Measurements from ENCODE around the gene SEPTIN5. TPM values are rescaled to one million over a fixed set of nuclear protein-coding genes. Genes with fewer than 3 reads are reported as not detected.

SEPTIN5 gene
- 10 to 100 TPM in 1 of 4 donors, 1 to 10 TPM in 3; 2.2 to 10.2 (median 6.1) TPM for polyA plus RNA-seq
- long read RNA-seq, donor 1, partial matches to known transcripts: 0 of 2 reads
- long read RNA-seq, donor 1, other reads (novel, unspliced or antisense): 0 of 2 reads
- long read RNA-seq, donor 2: 0 reads
- long read RNA-seq, donor 3, partial matches to known transcripts: 0 of 1 reads
- long read RNA-seq, donor 3, other reads (novel, unspliced or antisense): 0 of 1 reads
- long read RNA-seq, donor 4: 0 reads
- long read RNA-seq, donor 5: 0 reads
- long read RNA-seq, donor 6, partial matches to known transcripts: 0 of 2 reads
- long read RNA-seq, donor 6, other reads (novel, unspliced or antisense): 0 of 2 reads
- long read RNA-seq, donor 7, transcript SEPT5-201 (11 exons, 1,588 nt): major isoform, 35 of 58 reads
- long read RNA-seq, donor 7, partial matches to known transcripts: 10 of 58 reads
- long read RNA-seq, donor 7, other reads (novel, unspliced or antisense): 13 of 58 reads
- long read RNA-seq, donor 8, partial matches to known transcripts: 0 of 1 reads
- long read RNA-seq, donor 8, other reads (novel, unspliced or antisense): 0 of 1 reads
- long read RNA-seq, donor 9: 0 reads
- long read RNA-seq, donor 10, partial matches to known transcripts: 0 of 3 reads
- long read RNA-seq, donor 10, other reads (novel, unspliced or antisense): 0 of 3 reads

GRCh38 chr22:19714312-19715187, at the start of gene SEPTIN5:
SEPTIN5 (plus strand) TSS chr22:19714503; CDS start chr22:19714589, 86 bp downstream.
- 1 to 2% (median 2%) methylated on average over 31 to 106 of the region's 106 CpGs for WGBS, 3 donors
- Histone ChIP-seq H3K27ac (ENCODE audit: low read depth in 1 of 3, low read length in 2 of 3) (no peak within 1 kb of the TSS), H3K27me3 (ENCODE audit: control insufficient read depth in 3 of 3, insufficient read depth in 3 of 3, low read length in 3 of 3) (peaks cover 0 to 33% (median 2%) of the 10 kb centered on the region in 3 donors), H3K36me3 (ENCODE audit: control insufficient read depth in 3 of 3, insufficient read depth in 2 of 3, low read depth in 1 of 3, low read length in 3 of 3) (no peaks in the 10 kb centered on the region), H3K9me3 (ENCODE audit: control insufficient read depth in 2 of 2, insufficient read depth in 1 of 2, low read depth in 1 of 2, low read length in 1 of 2) (no peaks in the 10 kb centered on the region), H3K4me1 (ENCODE audit: control insufficient read depth in 3 of 3, insufficient read depth in 2 of 3, low read depth in 1 of 3, low read length in 2 of 3) (peaks cover 0 to 4% (median 0%) of the 10 kb centered on the region in 3 donors), H3K4me3 (ENCODE audit: low read depth in 1 of 3, low read length in 3 of 3) (peak within 1 kb of the TSS in 2 of 3 donors; percentile 32 to 47)
- no peak for DNase-seq
- no peak for FAIRE-seq

GRCh38 chr22:19664951-19665783, 49.1 kb upstream of the SEPTIN5 start:
- Histone ChIP-seq H3K27ac (ENCODE audit: low read depth in 1 of 3, low read length in 2 of 3) (no peak overlapping the region), H3K36me3 (ENCODE audit: control insufficient read depth in 3 of 3, insufficient read depth in 2 of 3, low read depth in 1 of 3, low read length in 3 of 3) (no peaks in the 10 kb centered on the region), H3K4me3 (ENCODE audit: low read depth in 1 of 3, low read length in 3 of 3) (no peak overlapping the region), H3K27me3 (ENCODE audit: control insufficient read depth in 3 of 3, insufficient read depth in 3 of 3, low read length in 3 of 3) (no peaks in the 10 kb centered on the region), H3K9me3 (ENCODE audit: control insufficient read depth in 2 of 2, insufficient read depth in 1 of 2, low read depth in 1 of 2, low read length in 1 of 2) (no peaks in the 10 kb centered on the region), H3K4me1 (ENCODE audit: control insufficient read depth in 3 of 3, insufficient read depth in 2 of 3, low read depth in 1 of 3, low read length in 2 of 3) (no peaks in the 10 kb centered on the region)
- 86 to 92% (median 88%) methylated on average over 19 of the region's 19 CpGs for WGBS, 3 donors
- no peak for FAIRE-seq
- no peak for DNase-seq

GRCh38 chr22:19665784-19666672, 48.3 kb upstream of the SEPTIN5 start:
- Histone ChIP-seq H3K27me3 (ENCODE audit: control insufficient read depth in 3 of 3, insufficient read depth in 3 of 3, low read length in 3 of 3) (no peaks in the 10 kb centered on the region), H3K4me1 (ENCODE audit: control insufficient read depth in 3 of 3, insufficient read depth in 2 of 3, low read depth in 1 of 3, low read length in 2 of 3) (no peaks in the 10 kb centered on the region)

GRCh38 chr22:19666673-19667593, 47.4 kb upstream of the SEPTIN5 start:
- H3K36me3 ChIP-seq (ENCODE audit: control insufficient read depth in 3 of 3, insufficient read depth in 2 of 3, low read depth in 1 of 3, low read length in 3 of 3): no peaks in the 10 kb centered on the region
- H3K4me1 ChIP-seq (ENCODE audit: control insufficient read depth in 3 of 3, insufficient read depth in 2 of 3, low read depth in 1 of 3, low read length in 2 of 3): no peaks in the 10 kb centered on the region
- 68 to 79% (median 73%) methylated on average over 21 of the region's 21 CpGs for WGBS, 3 donors
- no peak overlapping the region for H3K4me3 ChIP-seq (ENCODE audit: low read depth in 1 of 3, low read length in 3 of 3)
- no peak overlapping the region for H3K27ac ChIP-seq (ENCODE audit: low read depth in 1 of 3, low read length in 2 of 3)
- no peaks in the 10 kb centered on the region for H3K27me3 ChIP-seq (ENCODE audit: control insufficient read depth in 3 of 3, insufficient read depth in 3 of 3, low read length in 3 of 3)
- no peak for FAIRE-seq
- DNase-seq: no peak
- H3K9me3 ChIP-seq (ENCODE audit: control insufficient read depth in 2 of 2, insufficient read depth in 1 of 2, low read depth in 1 of 2, low read length in 1 of 2): peaks cover 0 to 3% of the 10 kb centered on the region in 2 donors

More at GRCh38 chr22:19665784-19666672, 48.3 kb upstream of the SEPTIN5 start:
- 80 to 83% (median 83%) methylated on average over 26 of the region's 26 CpGs for WGBS, 3 donors
- H3K9me3 ChIP-seq (ENCODE audit: control insufficient read depth in 2 of 2, insufficient read depth in 1 of 2, low read depth in 1 of 2, low read length in 1 of 2): no peaks in the 10 kb centered on the region
- no peak overlapping the region for H3K4me3 ChIP-seq (ENCODE audit: low read depth in 1 of 3, low read length in 3 of 3)
- H3K27ac ChIP-seq (ENCODE audit: low read depth in 1 of 3, low read length in 2 of 3): no peak overlapping the region
- H3K36me3 ChIP-seq (ENCODE audit: control insufficient read depth in 3 of 3, insufficient read depth in 2 of 3, low read depth in 1 of 3, low read length in 3 of 3): no peaks in the 10 kb centered on the region
- DNase-seq: no peak
- no peak for FAIRE-seq

GRCh38 chr22:19667872-19668740, 46.2 kb upstream of the SEPTIN5 start:
- H3K27ac ChIP-seq (ENCODE audit: low read depth in 1 of 3, low read length in 2 of 3): no peak overlapping the region
- DNase-seq (no peak), FAIRE-seq (no peak)
- H3K27me3 ChIP-seq (ENCODE audit: control insufficient read depth in 3 of 3, insufficient read depth in 3 of 3, low read length in 3 of 3): no peaks in the 10 kb centered on the region
- H3K4me1 ChIP-seq (ENCODE audit: control insufficient read depth in 3 of 3, insufficient read depth in 2 of 3, low read depth in 1 of 3, low read length in 2 of 3): no peaks in the 10 kb centered on the region
- peaks cover 0 to 3% of the 10 kb centered on the region in 2 donors for H3K9me3 ChIP-seq (ENCODE audit: control insufficient read depth in 2 of 2, insufficient read depth in 1 of 2, low read depth in 1 of 2, low read length in 1 of 2)
- WGBS, 3 donors: 82 to 86% (median 84%) methylated on average over 19 of the region's 19 CpGs
- no peak overlapping the region for H3K4me3 ChIP-seq (ENCODE audit: low read depth in 1 of 3, low read length in 3 of 3)
- no peaks in the 10 kb centered on the region for H3K36me3 ChIP-seq (ENCODE audit: control insufficient read depth in 3 of 3, insufficient read depth in 2 of 3, low read depth in 1 of 3, low read length in 3 of 3)

- peaks cover 0 to 3% of the 10 kb centered on the region in 2 donors for H3K9me3 ChIP-seq (ENCODE audit: control insufficient read depth in 2 of 2, insufficient read depth in 1 of 2, low read depth in 1 of 2, low read length in 1 of 2)
- DNase-seq (no peak), FAIRE-seq (no peak)
- H3K27ac ChIP-seq (ENCODE audit: low read depth in 1 of 3, low read length in 2 of 3): no peak overlapping the region
- no peaks in the 10 kb centered on the region for H3K36me3 ChIP-seq (ENCODE audit: control insufficient read depth in 3 of 3, insufficient read depth in 2 of 3, low read depth in 1 of 3, low read length in 3 of 3)
- H3K27me3 ChIP-seq (ENCODE audit: control insufficient read depth in 3 of 3, insufficient read depth in 3 of 3, low read length in 3 of 3): no peaks in the 10 kb centered on the region
- WGBS, 3 donors: 92 to 97% (median 92%) methylated on average over 10 of the region's 10 CpGs
- H3K4me3 ChIP-seq (ENCODE audit: low read depth in 1 of 3, low read length in 3 of 3): no peak overlapping the region
- no peaks in the 10 kb centered on the region for H3K4me1 ChIP-seq (ENCODE audit: control insufficient read depth in 3 of 3, insufficient read depth in 2 of 3, low read depth in 1 of 3, low read length in 2 of 3)
These were observed 45.6 kb upstream of the SEPTIN5 start for GRCh38 chr22:19668748-19669147.

All from small intestine (tissue), 16 donors.